PC-3 (cell line): ENCODE measurements around the gene STEAP4.

Source experiments
- CTCF ChIP-seq: fragments of 300-600 bp; sonication (generic); conservative IDR thresholded peaks from 2 replicates; pipeline ENCODE4 v1.5.1; 2017; ENCODE audit warnings: antibody characterized with exemption, low read depth, mild to moderate bottlenecking, low read length
- EZH2 ChIP-seq: fragments of 300-600 bp; sonication (generic); IDR thresholded peaks from one replicate; pipeline ENCODE4 v1.6.1; 2017; ENCODE audit warnings: antibody characterized with exemption, mild to moderate bottlenecking, low read length; ENCODE audit not compliant: unreplicated experiment
- EZH2phosphoT487 ChIP-seq: fragments of 300-600 bp; sonication (generic); IDR thresholded peaks from 2 replicates; pipeline ENCODE4 v1.6.1; 2018; ENCODE audit warnings: mild to moderate bottlenecking, antibody characterized with exemption, low read length, borderline replicate concordance

GRCh38 chr7:88223265-88223664 lies 83.4 kb downstream of the STEAP4 start:
- no peak for TF ChIP-seq CTCF
- no peak for TF ChIP-seq EZH2
- TF ChIP-seq EZH2phosphoT487: no peak
